AG04450 (cell line): ENCODE data around the gene KRTAP10-8. TPM values are rescaled to one million over a fixed set of nuclear protein-coding genes. Genes with fewer than 3 reads are reported as not detected.

Source experiments
- CTCF ChIA-PET: fragments of 300-600, 350-600 bp; formaldehyde crosslinking; extraction: SDS; loops from one replicate; lab custom pipeline; 2022; ENCODE audit warnings: antibody characterized with exemption, inconsistent platforms; lab: Charles Lee
- POLR2A ChIA-PET: fragments of 350-600 bp; formaldehyde crosslinking; extraction: SDS; loops from one replicate; lab custom pipeline; 2021; ENCODE audit warnings: antibody characterized with exemption, inconsistent platforms; lab: Yijun Ruan, JAX
- DNase-seq: peaks from one replicate; pipeline ENCODE4 v3.0.0-alpha.2; 2011; ENCODE audit warnings: low read depth, low spot score
- H3K27ac ChIP-seq: one replicate; pipeline ENCODE4 v1.5.1; 2012; ENCODE audit warnings: low read depth, low read length, control low read depth
- H3K27me3 ChIP-seq: one replicate; pipeline ENCODE4 v1.6.0; 2012; ENCODE audit warnings: low read length; ENCODE audit not compliant: control insufficient read depth, insufficient read depth
- H3K4me3 ChIP-seq: 2 replicates; pipeline ENCODE4 v1.5.1; 2011; ENCODE audit warnings: mild to moderate bottlenecking, low read depth, low read length, control low read depth
- H3K9me3 ChIP-seq: 2 replicates; pipeline ENCODE4 v1.5.1; 2012; ENCODE audit warnings: low read length; ENCODE audit not compliant: control insufficient read depth, insufficient read depth
- polyA plus RNA-seq: library from polyadenylated mRNA; depleted of rRNA; stranded (reverse); fragments of >200 nt; gene quantifications from 2 replicates; pipeline ENCODE4 v1.2.3, GENCODE V29; 2011
- TF ChIP-seq, protein P1 (sequence below): IDR thresholded peaks from 2 replicates; pipeline ENCODE4 v1.5.1; 2011; ENCODE audit warnings: low read depth, low read length, control low read depth, inconsistent platforms

Gene KRTAP10-8
- polyA plus RNA-seq, 1 experiment, result not detected

DNA sequence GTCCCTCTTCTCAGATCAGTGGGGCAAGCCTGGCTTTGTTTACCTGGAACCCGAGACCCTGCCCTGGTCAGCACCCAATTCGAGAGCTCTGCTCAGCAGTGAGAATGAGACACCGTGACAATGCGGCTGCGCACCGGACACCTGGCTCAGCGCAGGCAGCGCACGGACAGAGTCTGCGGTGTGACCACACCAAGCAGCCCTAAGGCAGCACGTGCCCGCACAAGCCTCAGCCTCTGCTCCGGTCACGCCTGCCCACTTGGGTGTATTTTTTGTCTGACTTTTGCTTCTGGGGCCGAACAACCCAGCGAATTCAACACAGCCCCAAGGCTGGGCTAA lies 4.7 kb downstream of the KRTAP10-8 start:
- no peaks in the 10 kb centered on the region for H3K27me3 ChIP-seq
- TF ChIP-seq, protein P1, sequence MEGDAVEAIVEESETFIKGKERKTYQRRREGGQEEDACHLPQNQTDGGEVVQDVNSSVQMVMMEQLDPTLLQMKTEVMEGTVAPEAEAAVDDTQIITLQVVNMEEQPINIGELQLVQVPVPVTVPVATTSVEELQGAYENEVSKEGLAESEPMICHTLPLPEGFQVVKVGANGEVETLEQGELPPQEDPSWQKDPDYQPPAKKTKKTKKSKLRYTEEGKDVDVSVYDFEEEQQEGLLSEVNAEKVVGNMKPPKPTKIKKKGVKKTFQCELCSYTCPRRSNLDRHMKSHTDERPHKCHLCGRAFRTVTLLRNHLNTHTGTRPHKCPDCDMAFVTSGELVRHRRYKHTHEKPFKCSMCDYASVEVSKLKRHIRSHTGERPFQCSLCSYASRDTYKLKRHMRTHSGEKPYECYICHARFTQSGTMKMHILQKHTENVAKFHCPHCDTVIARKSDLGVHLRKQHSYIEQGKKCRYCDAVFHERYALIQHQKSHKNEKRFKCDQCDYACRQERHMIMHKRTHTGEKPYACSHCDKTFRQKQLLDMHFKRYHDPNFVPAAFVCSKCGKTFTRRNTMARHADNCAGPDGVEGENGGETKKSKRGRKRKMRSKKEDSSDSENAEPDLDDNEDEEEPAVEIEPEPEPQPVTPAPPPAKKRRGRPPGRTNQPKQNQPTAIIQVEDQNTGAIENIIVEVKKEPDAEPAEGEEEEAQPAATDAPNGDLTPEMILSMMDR, result no peak
- ChIA-PET POLR2A (no interaction called here), CTCF (no interaction called here)
- DNase-seq, result no peak
- no peak overlapping the region for H3K4me3 ChIP-seq
- no peak overlapping the region for H3K27ac ChIP-seq
- H3K9me3 ChIP-seq, result peaks cover 51% of the 10 kb centered on the region

DNA sequence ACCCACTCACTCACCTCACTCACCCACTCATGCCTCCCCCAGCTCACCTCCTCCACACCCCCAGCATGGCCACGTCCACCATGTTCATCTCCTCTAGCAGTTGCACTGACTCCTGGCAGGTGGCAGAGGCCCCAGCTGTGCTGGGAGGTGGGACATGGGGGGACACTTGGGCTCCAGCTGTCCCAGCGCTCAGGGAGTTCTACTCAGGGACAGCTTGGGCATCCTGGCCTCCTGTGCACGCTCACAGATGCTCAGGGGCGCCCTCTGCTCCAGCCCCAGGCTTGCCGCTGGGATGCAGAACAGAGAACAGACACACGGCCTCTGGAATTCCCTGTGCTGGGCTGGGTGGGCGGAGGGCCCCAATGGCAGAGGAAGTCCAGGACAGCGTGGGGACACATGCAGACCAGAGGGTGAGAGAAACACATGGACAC lies 5.2 kb downstream of the KRTAP10-8 start:
- ChIA-PET POLR2A (no interaction called here), CTCF (no interaction called here)
- DNase-seq, result no peak
- H3K9me3 ChIP-seq, result peaks cover 47% of the 10 kb centered on the region
- no peak overlapping the region for H3K27ac ChIP-seq
- H3K4me3 ChIP-seq, result no peak overlapping the region
- TF ChIP-seq, protein P1, result no peak
- no peaks in the 10 kb centered on the region for H3K27me3 ChIP-seq

- CTCF ChIA-PET, result interaction anchor here (1.9 kb wide), 1 partner anchor 175 kb away, joined by 9 read pairs; no protein-coding TSS in a partner anchor
- DNase-seq, result no peak
- H3K27me3 ChIP-seq, result no peaks in the 10 kb centered on the region
Measured at GRCh38 chr21:44618504-44618903, 6.6 kb downstream of the KRTAP10-8 start.

GRCh38 chr21:44618909-44619308 lies 7.0 kb downstream of the KRTAP10-8 start:
- H3K9me3 ChIP-seq, result peaks cover 31% of the 10 kb centered on the region
- no peak overlapping the region for H3K27ac ChIP-seq
- POLR2A ChIA-PET, result no interaction called here
- no peaks in the 10 kb centered on the region for H3K27me3 ChIP-seq
- no peak for DNase-seq
- CTCF ChIA-PET, result interaction anchor here (1.9 kb wide), 1 partner anchor 175 kb away, joined by 9 read pairs; no protein-coding TSS in a partner anchor
- no peak overlapping the region for H3K4me3 ChIP-seq
- TF ChIP-seq, protein P1, result no peak

More at GRCh38 chr21:44618504-44618903, 6.6 kb downstream of the KRTAP10-8 start:
- H3K27ac ChIP-seq, result no peak overlapping the region
- no peak overlapping the region for H3K4me3 ChIP-seq
- TF ChIP-seq, protein P1, result peak; percentile 12; the same call in 1 of the 2 replicates
- POLR2A ChIA-PET, result no interaction called here
- H3K9me3 ChIP-seq, result peaks cover 35% of the 10 kb centered on the region

GRCh38 chr21:44619886-44620285 lies 8.0 kb downstream of the KRTAP10-8 start:
- H3K4me3 ChIP-seq, result no peak overlapping the region
- H3K27ac ChIP-seq, result no peak overlapping the region
- DNase-seq, result no peak
- TF ChIP-seq, protein P1, result no peak
- ChIA-PET CTCF (interaction anchor here (1.9 kb wide), 1 partner anchor 174 kb away, joined by 9 read pairs; no protein-coding TSS in a partner anchor), POLR2A (no interaction called here)
- no peaks in the 10 kb centered on the region for H3K27me3 ChIP-seq
- H3K9me3 ChIP-seq, result peaks cover 22% of the 10 kb centered on the region
